HG02885 (cell line): ENCODE data around the gene SOCS6.

ENCODE experiments used
- ATAC-seq: cut with Tn5 transposase; IDR thresholded peaks from one replicate; pipeline ENCODE4 v1.9.1; 2021; ENCODE audit warnings: mild to moderate bottlenecking; ENCODE audit not compliant: unreplicated experiment, poor library complexity

The SOCS6 gene

DNA sequence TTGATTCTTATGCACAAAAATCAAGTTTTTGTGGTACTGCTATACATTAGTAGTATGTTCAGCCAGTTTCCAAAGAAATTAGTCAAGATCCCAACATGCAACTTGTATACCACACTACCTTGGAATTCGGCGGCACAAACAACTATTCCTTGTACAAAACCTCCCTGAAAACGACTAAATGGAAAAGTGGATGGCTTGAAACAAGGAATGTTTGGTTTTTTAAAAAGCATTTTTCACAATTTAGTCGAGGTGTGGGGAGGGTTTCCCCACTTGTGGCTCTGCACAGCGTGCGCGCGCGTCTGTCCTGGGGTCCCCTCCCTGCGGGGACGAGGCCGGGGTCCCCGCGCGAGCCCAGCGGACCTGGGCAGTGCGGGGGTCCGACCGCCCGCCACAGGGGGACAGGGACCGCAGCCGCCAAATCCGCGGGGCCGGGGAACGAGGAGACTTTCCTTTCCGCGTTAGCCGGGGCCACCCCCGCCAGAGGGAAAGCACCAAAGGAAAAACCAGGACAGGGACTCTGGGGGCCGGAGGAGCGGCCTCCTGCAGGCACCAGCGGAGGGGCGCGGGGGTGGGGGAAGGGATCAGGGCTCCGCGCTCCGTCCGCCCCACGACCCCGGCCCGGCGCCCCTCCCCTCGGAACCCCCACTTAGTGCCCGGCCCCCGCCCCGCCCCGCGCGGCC is 534 bp upstream of the SOCS6 start:
- peak; percentile 24 for ATAC-seq

DNA sequence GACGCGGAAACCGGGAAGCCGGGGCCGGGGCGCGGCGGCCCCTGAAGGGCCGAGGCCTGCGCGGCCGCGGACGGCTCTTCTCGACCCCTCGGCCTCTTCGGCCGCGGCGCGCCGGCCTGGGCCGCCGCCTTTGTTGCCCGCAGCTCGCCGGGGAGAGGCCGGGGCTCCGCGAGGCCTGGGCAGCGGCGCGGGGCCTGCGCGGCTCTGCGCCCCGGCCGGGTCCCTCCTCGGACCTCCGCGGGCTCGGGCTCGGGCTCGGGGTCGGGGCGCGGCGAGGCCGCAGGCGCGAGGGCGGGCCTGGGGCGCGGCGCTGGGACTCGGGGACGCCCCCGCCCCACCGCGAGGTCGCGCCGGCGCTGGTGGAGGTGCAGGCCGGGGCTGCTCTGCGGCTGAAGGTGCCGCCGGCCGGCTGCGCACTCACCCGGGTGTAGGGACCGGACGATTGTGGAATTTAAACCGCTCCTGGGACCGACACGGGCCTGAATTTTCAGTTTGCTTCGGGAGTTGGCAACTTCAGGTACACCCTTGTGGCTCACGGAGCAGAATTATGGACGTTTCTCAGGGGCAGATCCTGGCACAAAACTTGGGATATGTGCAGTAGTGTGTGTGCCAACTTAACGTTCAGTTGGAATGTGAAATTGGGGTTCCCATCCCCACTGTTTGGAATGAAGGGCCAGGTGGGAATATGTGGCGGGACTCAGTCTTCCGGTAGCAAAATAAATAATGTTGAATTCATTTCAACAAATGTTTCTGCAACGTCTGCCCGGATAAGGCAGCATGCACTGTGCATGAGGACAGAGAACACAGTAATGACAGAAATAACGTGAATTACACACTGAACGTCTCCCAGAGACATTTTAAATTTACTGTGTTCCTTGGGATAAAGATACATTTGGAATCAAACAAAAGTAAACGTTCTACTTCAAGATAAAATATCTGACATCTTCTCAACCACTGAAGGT is 787 bp downstream of the SOCS6 start:
- peak; percentile 57 for ATAC-seq

DNA sequence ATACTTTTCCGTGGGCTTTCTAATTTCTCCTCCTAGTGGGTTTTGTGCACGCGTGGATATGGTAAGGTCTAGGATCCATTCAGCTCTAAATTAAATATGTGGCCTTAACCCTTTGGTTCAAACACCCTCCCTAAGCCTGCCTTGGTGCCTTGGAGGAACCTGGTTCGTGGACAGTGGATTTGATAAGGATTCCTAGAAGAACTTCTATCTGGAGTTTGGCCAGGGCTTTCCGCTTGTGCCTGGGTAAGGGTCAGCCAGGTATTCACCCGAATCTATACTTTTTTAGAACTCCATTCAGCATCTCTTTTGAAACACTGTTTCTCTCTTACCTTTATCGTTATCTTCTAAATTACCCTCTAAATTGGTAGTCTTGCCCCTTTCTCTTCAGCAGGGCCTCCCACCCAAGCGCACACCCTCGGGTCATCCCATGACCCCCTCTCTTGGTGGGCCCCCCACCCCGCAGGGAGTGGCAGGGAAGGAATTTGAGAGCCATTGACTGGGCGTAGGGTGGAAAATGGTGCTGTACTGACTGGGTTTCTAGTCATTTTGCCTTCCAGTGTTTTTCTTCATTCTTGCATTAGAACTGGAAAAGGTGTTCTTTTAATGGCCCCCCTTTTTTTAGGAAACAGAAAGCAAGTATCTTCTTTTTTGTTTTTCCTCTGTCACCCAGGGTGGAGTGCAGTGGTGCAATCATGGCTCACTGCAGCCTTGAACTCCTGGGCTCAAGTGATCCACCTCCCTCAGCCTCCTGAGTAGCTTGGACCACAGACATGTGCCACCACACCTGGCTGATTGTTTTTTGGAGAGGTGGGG is 1.8 kb downstream of the SOCS6 start:
- ATAC-seq, result no peak

GRCh38 chr18:70291295-70291574 is 2.4 kb downstream of the SOCS6 start:
- no peak for ATAC-seq

- no peak for ATAC-seq
Observed at GRCh38 chr18:70292628-70293027, 3.8 kb downstream of the SOCS6 start.

GRCh38 chr18:70293166-70293565 is 4.3 kb downstream of the SOCS6 start:
- no peak for ATAC-seq

DNA sequence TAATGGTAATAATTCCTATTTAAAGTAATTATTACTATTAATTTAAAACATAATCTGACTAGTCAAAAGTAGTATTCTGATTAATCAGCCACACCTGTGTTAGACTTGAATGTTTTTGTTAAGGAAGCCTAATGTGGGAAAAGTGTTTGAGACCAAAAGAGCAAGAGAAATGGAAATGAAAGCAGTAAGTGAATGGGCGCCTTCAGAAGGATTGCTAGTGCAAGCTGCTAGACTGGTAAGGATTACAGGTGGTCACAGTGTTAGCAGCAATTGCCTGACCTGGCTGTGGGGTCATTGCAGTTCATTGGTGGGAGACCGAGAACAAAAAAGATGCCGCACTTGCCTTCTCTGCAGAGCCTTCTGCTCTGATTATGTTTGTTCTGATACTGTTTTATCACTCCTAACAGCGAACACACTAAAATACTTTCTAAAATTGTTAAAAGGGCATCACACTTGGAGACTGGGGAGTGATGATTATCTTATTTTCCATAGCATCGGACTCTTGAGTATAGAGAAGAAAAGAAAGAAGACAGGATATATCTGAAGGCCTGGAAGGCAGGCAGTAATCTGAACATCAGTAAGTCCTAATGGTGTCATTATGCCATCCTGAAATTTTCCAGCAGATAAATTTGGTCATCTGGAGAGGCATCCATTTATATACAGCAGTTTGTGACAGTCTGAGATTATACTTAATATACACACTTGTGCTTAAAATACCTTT is 5.8 kb downstream of the SOCS6 start:
- ATAC-seq, result no peak

DNA sequence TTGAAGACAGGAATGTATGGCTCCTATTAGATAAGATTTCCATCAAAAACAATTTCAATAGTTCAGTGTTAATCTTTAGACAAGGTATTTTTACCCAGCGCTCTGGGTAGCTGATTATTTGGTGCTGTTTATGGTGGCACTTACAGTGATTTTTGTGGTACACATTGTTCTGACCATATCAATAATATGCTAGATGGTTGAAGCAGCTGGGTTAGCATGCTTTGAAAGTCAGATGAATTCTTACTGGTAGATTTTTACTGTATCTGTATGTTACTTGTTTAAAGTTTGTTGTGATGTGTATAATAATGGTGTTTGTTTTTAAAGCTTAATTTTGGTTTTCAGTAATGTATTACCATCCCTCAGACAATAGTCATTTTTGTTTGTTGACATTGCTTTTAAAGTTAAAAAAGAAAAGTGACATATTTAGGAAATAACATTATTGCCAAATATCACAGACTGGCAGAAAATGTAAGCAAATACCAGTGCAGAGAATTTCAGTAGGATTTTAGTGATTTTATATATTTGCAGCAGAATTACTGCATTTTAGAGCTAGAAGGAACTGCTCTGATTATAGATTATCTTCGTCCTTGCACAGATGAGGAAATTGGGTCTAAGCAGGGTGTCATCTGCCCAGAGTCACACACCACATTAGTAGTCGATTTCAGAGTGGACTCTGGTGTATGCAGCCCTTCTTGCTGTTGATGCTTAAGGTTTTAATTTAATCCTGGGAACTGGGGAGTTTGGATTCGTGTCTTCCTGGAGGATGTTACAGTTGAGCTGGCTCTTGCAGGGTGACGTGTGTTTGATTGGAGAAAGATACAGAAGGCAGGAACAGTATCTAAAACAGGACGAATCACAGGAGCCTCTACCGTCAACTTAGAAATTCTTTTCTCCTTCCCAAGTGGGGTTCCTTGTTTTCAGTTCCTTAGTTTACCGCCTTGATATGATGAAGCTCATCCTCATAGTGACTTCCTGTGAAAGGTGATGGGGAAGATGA is 6.6 kb downstream of the SOCS6 start:
- ATAC-seq, result no peak

GRCh38 chr18:70296289-70296688 is 7.4 kb downstream of the SOCS6 start:
- peak; percentile 35 for ATAC-seq

- no peak for ATAC-seq
Observed at GRCh38 chr18:70296781-70297180, 7.9 kb downstream of the SOCS6 start.

DNA sequence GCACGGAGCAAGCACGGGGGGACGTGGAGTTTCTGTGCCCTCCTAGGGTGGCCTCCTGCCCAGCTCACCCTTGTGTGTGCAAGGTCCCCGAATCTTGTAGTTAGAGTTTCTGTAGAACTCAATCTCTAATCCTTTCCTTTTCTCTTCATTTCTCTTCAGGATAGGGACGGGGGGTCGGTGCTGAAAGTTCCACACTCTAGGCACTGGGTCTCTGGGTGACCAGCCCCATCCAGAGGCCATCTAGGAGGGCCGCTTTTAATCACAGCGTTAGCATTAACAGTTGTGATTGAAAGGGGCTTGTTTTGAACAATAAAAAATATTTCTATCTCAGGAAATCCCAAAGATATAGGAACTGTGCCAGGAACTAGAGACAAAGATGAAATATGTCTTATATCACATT is 10.5 kb downstream of the SOCS6 start:
- ATAC-seq, result no peak

DNA sequence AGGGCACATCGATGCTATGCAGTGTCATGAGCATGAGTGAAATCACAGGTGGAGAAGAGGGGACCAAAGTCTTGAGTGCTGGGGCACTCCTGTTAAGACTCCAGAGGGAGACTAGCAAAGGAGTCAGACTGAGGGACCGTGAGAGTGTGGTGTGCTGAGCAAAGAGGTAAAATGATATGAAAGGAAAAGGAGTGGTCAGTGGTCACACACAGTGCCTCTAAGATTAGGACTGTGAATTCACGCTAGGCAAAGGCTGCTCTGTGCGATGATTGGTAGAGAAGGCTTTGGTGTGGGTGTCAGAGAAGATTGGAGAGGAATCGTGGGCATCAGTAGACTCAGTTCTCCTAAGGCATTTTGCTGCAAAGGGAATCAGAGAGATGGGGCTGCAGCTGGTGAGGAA is 12.8 kb downstream of the SOCS6 start:
- peak; percentile 35 for ATAC-seq

DNA sequence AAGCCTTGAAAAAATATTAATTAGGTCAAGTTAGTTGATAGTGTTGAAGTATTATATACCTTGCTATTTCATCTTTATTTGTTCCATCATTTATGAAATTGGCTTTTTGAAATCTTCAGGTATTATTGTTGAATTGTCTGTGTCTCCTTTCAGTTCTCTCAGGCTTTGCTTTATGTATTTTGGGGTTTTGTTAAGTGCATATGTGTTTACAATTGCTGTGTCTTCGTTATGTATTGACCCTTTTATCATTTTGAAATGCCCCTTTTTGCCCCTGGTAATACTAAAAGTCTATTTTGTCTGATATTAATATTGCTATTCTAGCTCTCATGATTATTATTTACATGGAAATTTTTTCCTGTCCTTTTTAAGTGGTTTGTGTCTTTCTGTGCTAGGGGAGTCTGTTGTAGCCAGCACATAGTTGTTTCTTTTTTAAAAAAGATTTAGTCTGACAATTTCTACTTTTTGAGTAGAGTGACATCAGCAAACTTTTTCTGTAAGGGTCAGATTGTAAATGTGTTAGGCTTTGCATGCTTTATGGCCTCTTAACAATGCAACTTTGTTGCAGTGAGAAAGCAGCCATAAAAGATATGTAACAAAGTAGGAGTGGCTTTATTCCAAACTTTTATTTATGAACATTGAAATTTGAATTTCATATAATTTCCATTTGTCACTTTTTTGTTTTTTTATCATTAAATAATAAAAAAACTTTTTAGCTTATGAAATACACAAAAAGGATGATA is 19.9 kb downstream of the SOCS6 start:
- ATAC-seq, result no peak

GRCh38 chr18:70310560-70311320 is 21.9 kb downstream of the SOCS6 start:
- ATAC-seq, result no peak

GRCh38 chr18:70311726-70312125 is 22.9 kb downstream of the SOCS6 start:
- ATAC-seq, result no peak

DNA sequence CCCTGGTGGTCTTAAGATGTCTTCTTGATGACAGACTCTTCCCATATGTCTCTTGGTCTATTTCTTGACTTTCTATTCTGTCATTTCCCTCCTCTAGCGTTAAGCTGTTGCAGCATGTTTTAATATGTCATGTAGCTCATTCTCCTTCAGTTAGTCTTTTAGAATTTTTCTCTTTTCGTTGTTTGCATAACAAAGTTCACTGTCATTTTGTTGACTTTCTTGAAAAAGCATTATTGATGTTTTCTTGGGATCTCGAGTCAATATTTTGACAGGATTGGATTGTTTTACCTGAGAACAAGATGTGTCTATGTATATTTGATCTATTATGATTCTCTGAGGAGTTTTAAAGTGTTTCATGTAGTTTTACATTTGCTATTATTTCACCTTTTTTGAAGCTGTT is 24.8 kb downstream of the SOCS6 start:
- ATAC-seq, result no peak

DNA sequence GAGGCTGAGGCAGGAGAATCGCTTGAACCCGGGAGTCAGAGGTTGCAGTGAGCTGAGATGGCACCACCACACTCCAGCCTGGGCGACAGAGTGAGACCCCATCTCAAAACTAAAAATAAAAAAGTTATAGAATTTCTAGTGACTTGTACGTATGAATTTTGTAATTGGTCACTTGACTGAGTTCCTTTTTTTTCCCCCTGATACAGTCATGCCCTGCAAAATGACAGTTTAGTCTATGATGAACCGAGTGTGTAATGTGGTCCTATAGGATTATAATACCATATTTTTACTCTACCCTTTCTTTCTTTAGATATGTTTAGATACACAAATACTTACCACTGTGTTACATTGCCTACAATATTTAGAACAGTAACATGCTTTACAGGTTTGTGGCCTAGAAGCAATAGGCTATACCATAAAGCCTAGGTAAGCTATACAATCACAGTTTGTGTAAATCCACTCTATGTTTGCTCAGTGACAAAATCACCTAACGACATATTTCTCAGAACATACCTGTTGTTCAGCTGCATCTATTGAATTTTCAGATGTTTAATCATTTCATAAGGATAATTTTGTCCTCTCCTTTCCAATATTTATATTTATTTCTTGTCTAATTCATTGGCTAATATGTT is 25.4 kb downstream of the SOCS6 start:
- no peak for ATAC-seq
